Measurements from ENCODE around the gene LRGUK. TPM values are rescaled to one million over a fixed set of nuclear protein-coding genes. Genes with fewer than 3 reads are reported as not detected.

LRGUK gene
- total RNA-seq, 1 donor from 2014 or later = 0.49 TPM

DNA sequence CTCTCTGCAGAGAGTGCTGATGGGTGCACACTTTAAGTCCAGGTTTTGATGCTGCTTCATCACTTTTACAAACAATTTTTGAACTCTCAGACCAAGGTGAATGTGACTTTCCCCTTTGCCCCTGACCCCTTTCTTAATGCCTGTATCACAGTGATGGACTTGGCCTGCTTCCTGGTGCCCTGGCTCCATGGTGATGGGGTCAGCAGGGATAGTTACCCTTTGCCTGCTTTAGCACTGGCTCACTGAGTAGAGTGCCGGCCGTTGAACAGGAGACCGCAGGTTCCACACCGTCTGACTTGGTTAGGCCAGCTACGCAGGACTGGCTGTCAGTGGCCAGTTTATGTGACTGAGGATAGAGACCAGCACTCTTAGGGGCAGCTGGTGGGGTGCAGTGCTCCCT is 40.1 kb downstream of the LRGUK start:
- TF ChIP-seq, protein P1, sequence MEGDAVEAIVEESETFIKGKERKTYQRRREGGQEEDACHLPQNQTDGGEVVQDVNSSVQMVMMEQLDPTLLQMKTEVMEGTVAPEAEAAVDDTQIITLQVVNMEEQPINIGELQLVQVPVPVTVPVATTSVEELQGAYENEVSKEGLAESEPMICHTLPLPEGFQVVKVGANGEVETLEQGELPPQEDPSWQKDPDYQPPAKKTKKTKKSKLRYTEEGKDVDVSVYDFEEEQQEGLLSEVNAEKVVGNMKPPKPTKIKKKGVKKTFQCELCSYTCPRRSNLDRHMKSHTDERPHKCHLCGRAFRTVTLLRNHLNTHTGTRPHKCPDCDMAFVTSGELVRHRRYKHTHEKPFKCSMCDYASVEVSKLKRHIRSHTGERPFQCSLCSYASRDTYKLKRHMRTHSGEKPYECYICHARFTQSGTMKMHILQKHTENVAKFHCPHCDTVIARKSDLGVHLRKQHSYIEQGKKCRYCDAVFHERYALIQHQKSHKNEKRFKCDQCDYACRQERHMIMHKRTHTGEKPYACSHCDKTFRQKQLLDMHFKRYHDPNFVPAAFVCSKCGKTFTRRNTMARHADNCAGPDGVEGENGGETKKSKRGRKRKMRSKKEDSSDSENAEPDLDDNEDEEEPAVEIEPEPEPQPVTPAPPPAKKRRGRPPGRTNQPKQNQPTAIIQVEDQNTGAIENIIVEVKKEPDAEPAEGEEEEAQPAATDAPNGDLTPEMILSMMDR (IDR thresholded peaks at IDR 0.05) = no peak
- intact Hi-C loops (cut with DNase I) = no loop called here
- no peak for ATAC-seq

DNA sequence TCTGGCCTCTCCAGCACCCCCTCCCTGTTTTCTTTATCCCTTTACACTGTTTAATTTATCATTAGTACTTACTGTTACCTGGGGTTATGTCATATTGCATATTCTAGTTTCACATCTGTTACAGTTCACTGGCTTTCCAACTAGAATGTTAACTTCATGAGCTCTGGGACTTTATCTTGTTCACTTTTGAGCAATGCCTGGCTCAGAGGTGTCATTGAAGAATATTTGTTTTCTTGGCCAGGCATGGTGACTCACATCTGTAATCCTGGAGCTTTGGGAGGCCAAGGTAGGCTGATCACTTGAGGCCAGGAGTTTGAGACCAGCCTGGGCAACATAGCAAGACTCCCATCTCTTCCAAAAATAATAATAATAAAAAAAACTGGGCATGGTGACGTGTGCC is 40.7 kb downstream of the LRGUK start:
- no peak for DNase-seq
- Histone ChIP-seq H3K27me3 (no peaks in the 10 kb centered on the region), H3K27ac (no peak overlapping the region), H3K4me3 (no peak overlapping the region), H3K36me3 (no peaks in the 10 kb centered on the region), H3K4me1 (no peaks in the 10 kb centered on the region), H3K9me3 (no peaks in the 10 kb centered on the region)
- intact Hi-C loops (cut with DNase I) = no loop called here
- ATAC-seq = no peak
- TF ChIP-seq, protein P1 (IDR thresholded peaks at IDR 0.05) = no peak

More for the DNA sequence above, 40.1 kb downstream of the LRGUK start:
- H3K4me1 ChIP-seq = no peaks in the 10 kb centered on the region
- no peaks in the 10 kb centered on the region for H3K36me3 ChIP-seq
- H3K9me3 ChIP-seq = no peaks in the 10 kb centered on the region
- H3K4me3 ChIP-seq = no peak overlapping the region
- no peak for DNase-seq
- H3K27me3 ChIP-seq = no peaks in the 10 kb centered on the region
- H3K27ac ChIP-seq = no peak overlapping the region

- H3K9me3 ChIP-seq = no peaks in the 10 kb centered on the region
- H3K27ac ChIP-seq = no peak overlapping the region
- H3K27me3 ChIP-seq = no peaks in the 10 kb centered on the region
- ATAC-seq (peak; percentile 93), DNase-seq (no peak)
- no peaks in the 10 kb centered on the region for H3K4me1 ChIP-seq
- intact Hi-C loops (cut with DNase I) = no loop called here
- TF ChIP-seq, protein P1 (IDR thresholded peaks at IDR 0.05) = no peak
- no peaks in the 10 kb centered on the region for H3K36me3 ChIP-seq
- no peak overlapping the region for H3K4me3 ChIP-seq
Observed at GRCh38 chr7:134174795-134175261, 47.7 kb downstream of the LRGUK start.

- Histone ChIP-seq H3K4me3 (no peak overlapping the region), H3K27me3 (no peaks in the 10 kb centered on the region), H3K9me3 (no peaks in the 10 kb centered on the region), H3K27ac (no peak overlapping the region), H3K36me3 (no peaks in the 10 kb centered on the region), H3K4me1 (no peaks in the 10 kb centered on the region)
- ATAC-seq = no peak
- TF ChIP-seq, protein P1 (IDR thresholded peaks at IDR 0.05) = no peak
- intact Hi-C loops (cut with DNase I) = no loop called here
- DNase-seq = no peak
Observed at GRCh38 chr7:134175334-134176036, 48.3 kb downstream of the LRGUK start.

GRCh38 chr7:134176037-134176350 is 48.9 kb downstream of the LRGUK start:
- no peak for DNase-seq
- TF ChIP-seq, protein P1 (IDR thresholded peaks at IDR 0.05) = no peak

More at GRCh38 chr7:134176037-134176350, 48.9 kb downstream of the LRGUK start:
- no peak overlapping the region for H3K4me3 ChIP-seq
- H3K27ac ChIP-seq = no peak overlapping the region
- no peaks in the 10 kb centered on the region for H3K9me3 ChIP-seq
- H3K27me3 ChIP-seq = no peaks in the 10 kb centered on the region
- no peaks in the 10 kb centered on the region for H3K36me3 ChIP-seq
- H3K4me1 ChIP-seq = no peaks in the 10 kb centered on the region
- ATAC-seq = no peak
- intact Hi-C loops (cut with DNase I) = no loop called here

All from upper lobe of right lung (tissue), 1 donor.